Memory B cell (primary cell): ENCODE data around the gene GUSB.

Source experiments
- ATAC-seq: fragments of 150-1000 bp; cut with Tn5 transposase; 2 replicates; pipeline ENCODE4 v1.10.0; 2021; ENCODE audit warnings: low read depth, mild to moderate bottlenecking, moderate library complexity
- DNase-seq, 2 donors: peaks; one replicate each; pipeline ENCODE4 v3.0.0; 2022; ENCODE audit warnings: low spot score in 2 of 2
- H3K27ac Mint-ChIP-seq: one replicate; pipeline ENCODE4 v1.8.0; 2022; ENCODE audit warnings: mild to moderate bottlenecking, moderate library complexity, mixed read lengths
- H3K27me3 Mint-ChIP-seq: one replicate; pipeline ENCODE4 v1.8.0; 2022; ENCODE audit warnings: mixed read lengths
- H3K36me3 Mint-ChIP-seq: one replicate; pipeline ENCODE4 v1.8.0; 2022; ENCODE audit warnings: mild to moderate bottlenecking, mixed read lengths
- H3K4me1 Mint-ChIP-seq: one replicate; pipeline ENCODE4 v1.8.0; 2022; ENCODE audit warnings: mixed read lengths
- H3K4me3 Mint-ChIP-seq: one replicate; pipeline ENCODE4 v1.8.0; 2022; ENCODE audit warnings: mild to moderate bottlenecking, moderate library complexity, mixed read lengths
- H3K9me3 Mint-ChIP-seq: one replicate; pipeline ENCODE4 v1.8.0; 2022; ENCODE audit warnings: mixed read lengths

Gene GUSB

DNA sequence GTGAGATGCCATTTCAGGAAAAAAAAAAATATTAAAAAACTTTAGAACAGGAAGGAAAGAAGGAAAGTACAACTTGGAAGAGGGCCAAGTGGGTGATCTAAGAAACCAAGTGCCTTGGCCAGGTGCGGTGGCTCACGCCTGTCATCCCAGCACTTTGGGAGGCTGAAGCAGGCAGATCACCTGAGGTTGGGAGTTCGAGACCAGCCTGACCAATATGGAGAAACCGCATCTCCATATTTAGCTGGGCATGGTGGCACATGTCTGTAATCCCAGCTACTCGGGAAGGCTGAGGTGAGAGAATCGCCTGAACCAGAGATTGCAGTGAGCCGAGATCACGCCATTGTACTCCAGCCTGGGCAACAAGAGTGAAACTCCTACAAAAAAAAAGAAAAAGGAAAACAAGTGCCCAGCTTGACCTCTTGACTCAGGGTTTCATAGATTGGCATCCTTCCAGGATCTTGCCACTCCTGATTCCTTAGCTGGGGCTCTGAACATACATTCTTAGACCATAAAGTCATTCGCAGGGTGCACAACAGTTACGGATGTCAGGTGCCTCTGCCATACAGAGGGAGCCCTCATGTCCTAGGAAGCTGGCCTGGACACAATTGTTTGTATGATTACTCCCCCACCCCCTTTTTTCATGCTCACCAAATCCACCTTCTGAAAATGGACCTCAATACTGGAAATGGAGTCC is 2.1 kb upstream of the GUSB start:
- peaks cover 7% of the 10 kb centered on the region for H3K4me1 Mint-ChIP-seq
- H3K9me3 Mint-ChIP-seq, result no peaks in the 10 kb centered on the region
- no peak overlapping the region for H3K4me3 Mint-ChIP-seq
- no peaks in the 10 kb centered on the region for H3K27me3 Mint-ChIP-seq
- no peak for DNase-seq
- no peak for ATAC-seq
- H3K27ac Mint-ChIP-seq, result no peak overlapping the region
- H3K36me3 Mint-ChIP-seq, result no peaks in the 10 kb centered on the region

DNA sequence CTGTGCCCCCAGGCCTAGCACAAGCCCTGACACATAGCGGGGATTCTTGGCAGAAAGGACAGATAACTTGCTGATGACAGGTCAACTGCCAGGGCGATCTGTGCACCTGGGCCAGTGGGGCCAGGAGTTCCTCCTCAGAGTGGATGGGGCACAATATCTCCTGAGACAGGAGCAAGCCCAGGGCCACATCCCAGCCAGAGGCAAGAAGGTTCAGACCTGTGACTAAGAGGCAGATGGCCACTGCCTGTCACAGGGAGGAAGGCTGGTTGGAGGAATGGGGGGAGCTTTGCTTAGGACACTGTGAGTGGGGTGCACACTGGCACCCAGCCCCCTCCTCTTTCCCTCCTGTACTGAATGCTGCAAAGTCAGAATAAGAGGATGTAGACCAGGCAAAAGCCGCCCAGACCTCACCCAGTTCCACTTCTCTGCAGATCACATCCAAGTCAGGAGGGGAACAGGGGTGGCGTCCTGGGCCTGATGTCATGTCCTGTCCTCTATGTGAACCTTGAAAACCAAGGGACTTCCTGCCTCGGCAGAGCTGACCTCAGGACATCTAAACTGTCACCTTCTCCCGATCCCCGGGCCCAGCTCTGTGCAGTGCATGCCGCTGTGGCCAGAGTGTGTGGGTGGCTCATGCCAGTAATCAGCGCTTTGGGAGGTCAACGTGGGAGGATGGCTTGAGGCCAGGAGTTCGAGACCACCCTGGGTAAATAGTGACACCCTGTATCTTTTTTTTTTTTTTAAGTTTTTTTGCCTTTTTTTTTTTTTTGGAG is 1.3 kb downstream of the GUSB start:
- Mint-ChIP-seq H3K4me3 (peak overlapping the region; percentile 79), H3K27ac (peak overlapping the region; percentile 77), H3K4me1 (peaks cover 7% of the 10 kb centered on the region), H3K27me3 (no peaks in the 10 kb centered on the region), H3K9me3 (no peaks in the 10 kb centered on the region), H3K36me3 (peaks cover 2% of the 10 kb centered on the region)
- peak; percentile 18 to 22 for DNase-seq
- ATAC-seq, result peak; percentile 58

DNA sequence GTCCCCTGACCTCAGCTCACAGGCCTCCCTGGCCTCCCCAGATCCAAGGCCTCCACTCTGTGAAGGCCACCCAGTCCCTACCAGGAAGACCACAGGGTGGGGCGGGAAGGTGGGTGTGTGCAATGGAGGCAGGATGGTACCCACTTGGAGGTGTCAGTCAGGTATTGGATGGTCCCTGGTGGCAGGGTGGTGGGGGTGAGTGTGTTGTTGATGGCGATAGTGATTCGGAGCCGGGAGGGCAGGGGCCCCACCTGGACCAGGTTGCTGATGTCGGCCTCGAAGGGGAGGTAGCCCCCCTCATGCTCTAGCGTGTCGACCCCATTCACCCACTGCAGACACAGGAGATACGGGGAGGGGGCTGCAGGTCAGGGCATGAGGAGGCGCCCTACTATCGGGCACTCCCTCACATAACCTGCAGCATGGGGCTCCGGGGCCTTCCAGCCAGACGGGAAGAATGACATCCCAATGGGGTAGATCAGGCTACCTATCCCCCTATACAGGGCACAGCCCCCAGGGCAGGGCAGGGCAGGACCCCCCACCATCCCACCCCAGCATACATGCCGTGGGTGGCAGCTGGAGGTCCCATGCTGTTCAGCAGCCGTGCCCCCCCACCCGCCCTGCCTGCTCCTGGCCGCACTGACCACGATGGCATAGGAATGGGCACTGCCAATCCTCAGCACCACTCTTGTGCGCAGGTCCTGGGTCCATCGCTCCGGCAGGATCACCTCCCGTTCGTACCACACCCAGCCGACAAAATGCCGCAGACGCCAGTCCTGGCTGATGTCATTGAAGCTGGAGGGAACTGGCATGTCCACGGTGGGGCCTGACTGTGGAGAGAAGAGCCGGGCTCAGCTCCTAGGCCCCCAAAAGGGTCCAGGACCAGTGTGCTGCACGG is 2.2 kb downstream of the GUSB start:
- Mint-ChIP-seq H3K27me3 (no peaks in the 10 kb centered on the region), H3K36me3 (peaks cover 2% of the 10 kb centered on the region), H3K4me1 (peaks cover 7% of the 10 kb centered on the region), H3K4me3 (peak overlapping the region; percentile 79), H3K9me3 (no peaks in the 10 kb centered on the region), H3K27ac (peak overlapping the region; percentile 77)
- ATAC-seq, result no peak
- DNase-seq, result no peak

DNA sequence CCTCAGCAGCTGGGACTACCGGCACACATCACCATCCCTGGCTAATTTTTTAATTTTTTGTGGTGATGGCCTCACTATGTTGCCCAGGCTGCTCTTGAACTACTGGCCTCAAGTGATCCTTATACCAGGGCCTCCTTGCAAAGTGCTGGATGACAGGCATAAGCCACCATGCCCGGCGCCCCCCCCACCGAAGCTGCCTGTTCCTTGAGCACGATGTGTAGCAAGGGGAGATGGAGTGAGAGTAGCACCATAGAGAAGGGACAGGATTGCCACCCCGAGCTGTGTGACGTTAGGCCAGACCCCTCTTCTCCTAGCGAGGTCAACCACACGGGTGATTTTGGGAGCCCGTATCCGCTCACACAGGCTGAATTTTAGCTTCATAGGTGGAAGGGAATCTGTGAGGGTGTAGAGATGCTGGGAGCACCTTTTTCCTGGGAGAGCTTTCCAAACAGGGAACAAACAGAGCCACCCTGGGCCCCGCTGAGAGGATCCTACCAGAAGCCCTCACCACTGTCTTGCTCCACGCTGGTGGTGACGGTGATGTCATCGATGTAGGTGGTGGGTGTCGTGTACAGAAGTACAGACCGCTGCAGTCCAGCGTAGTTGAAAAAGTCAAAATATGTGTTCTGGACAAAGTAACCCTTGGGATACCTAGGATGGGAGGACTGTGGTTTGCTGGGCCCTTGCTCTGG is 3.0 kb downstream of the GUSB start:
- H3K27ac Mint-ChIP-seq, result peak overlapping the region; percentile 20

DNA sequence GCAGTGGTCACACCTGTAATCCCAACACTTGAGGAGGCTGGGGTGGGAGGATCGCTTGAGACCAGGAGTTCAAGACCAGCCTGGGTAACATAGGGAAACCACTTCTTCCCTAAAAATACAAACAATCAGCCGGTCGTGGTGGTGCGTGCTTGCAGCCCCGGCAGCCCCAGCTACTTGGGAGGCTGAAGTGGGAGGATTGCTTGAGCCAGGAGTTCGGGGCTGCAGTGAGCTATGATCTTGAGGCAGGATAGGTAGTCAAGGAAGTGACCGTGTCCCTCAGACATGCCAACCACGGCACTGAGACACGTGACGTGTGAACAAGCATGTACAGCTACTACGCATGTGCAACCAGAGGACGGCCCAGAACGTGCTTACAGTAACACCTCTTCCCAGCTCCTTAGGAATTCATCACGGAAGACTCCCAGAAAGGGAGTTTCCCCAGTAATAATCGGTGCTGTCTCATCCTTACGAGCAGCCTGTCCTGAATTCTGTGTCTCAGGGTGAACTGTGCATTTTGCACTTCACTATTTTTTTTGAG is 5.3 kb downstream of the GUSB start:
- Mint-ChIP-seq H3K27me3 (no peaks in the 10 kb centered on the region), H3K4me3 (no peak overlapping the region), H3K27ac (no peak overlapping the region), H3K36me3 (peaks cover 14% of the 10 kb centered on the region), H3K9me3 (no peaks in the 10 kb centered on the region), H3K4me1 (peaks cover 7% of the 10 kb centered on the region)
- no peak for DNase-seq
- ATAC-seq, result no peak

More for the DNA sequence above, 3.0 kb downstream of the GUSB start:
- Mint-ChIP-seq H3K4me3 (peak overlapping the region; percentile 11), H3K36me3 (peaks cover 6% of the 10 kb centered on the region), H3K9me3 (no peaks in the 10 kb centered on the region), H3K4me1 (peaks cover 7% of the 10 kb centered on the region), H3K27me3 (no peaks in the 10 kb centered on the region)
- DNase-seq, result no peak
- ATAC-seq, result no peak

DNA sequence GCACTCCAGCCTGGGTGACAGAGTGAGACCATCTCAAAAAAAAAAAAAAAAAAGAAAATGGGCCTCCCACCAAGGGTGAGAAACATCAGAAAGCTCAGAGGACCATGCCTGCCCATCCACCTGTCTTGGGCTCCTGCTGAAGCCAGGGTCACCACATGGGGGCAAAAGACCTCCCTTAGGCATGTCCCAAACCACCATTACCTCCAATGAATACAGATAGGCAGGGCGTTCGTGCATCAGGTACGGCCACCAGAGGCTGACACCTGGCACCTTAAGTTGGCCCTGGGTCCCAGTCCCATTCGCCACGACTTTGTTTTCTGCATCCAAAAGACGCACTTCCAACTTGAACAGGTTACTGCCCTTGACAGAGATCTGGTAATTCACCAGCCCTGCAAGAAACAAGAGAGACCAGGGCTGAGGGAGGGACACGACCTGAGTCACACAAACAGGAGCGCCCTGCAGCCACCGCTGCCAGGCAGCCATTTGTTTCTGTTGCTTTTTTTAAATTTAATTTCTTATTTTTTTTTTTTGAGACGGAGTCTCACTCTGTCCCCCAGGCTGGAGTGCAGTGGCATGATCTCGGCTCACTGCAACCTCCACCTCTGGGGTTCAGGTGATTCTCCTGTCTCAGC is 6.1 kb downstream of the GUSB start:
- Mint-ChIP-seq H3K27ac (no peak overlapping the region), H3K4me1 (peaks cover 6% of the 10 kb centered on the region), H3K9me3 (no peaks in the 10 kb centered on the region), H3K27me3 (no peaks in the 10 kb centered on the region), H3K36me3 (peaks cover 17% of the 10 kb centered on the region), H3K4me3 (no peak overlapping the region)
- ATAC-seq, result no peak
- no peak for DNase-seq

DNA sequence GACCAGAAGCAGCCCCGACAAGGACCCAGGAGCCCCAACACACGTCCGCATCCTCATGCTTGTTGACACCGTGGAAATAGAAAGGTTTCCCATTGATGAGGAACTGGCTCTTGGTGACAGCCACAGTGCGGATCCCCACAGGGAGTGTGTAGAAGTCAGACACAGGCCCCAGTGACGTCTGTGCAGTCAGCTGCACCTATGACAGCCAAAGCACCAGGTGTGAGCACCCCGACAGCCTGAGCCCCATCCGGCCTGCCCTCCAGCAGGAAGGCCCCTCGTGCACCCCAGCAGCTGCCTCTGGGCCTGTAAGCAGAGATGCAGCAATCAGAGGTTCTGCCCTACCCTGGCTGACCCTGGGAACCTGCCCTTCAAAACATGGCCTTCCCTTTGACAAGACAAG is 7.1 kb downstream of the GUSB start:
- H3K36me3 Mint-ChIP-seq, result peaks cover 18% of the 10 kb centered on the region
- H3K4me3 Mint-ChIP-seq, result no peak overlapping the region
- H3K9me3 Mint-ChIP-seq, result no peaks in the 10 kb centered on the region
- no peak for DNase-seq
- no peaks in the 10 kb centered on the region for H3K27me3 Mint-ChIP-seq
- ATAC-seq, result peak; percentile 74
- H3K27ac Mint-ChIP-seq, result peak overlapping the region; percentile 50
- no peaks in the 10 kb centered on the region for H3K4me1 Mint-ChIP-seq

DNA sequence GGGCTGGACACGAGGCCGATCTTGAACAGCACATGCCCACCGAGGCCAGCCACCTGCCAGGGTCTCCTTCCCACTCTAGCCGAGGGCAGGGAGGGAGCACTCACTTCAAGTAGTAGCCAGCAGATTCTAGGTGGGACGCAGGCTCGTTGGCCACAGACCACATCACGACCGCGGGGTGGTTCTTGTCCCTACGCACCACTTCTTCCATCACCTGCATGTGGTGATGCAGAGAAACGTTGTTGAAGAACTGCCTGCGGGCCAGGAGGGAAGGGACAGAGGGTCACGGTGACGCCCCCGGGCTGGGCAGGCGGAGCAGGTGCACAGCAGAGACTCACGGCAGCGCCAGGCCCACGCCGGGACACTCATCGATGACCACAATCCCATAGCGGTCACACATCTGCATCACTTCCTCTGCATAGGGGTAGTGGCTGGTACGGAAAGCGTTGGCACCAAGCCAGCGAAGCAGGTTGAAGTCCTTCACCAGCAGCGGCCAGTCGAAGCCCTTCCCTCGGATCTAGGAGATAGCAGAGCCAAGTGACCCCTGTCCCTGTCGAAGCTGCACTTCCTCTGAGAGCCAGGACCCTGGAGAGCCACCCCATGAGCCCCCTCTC is 7.7 kb downstream of the GUSB start:
- Mint-ChIP-seq H3K4me3 (no peak overlapping the region), H3K9me3 (no peaks in the 10 kb centered on the region), H3K27ac (peak overlapping the region; percentile 50), H3K36me3 (peaks cover 20% of the 10 kb centered on the region), H3K27me3 (no peaks in the 10 kb centered on the region), H3K4me1 (no peaks in the 10 kb centered on the region)
- DNase-seq (no peak), ATAC-seq (peak; percentile 56)

DNA sequence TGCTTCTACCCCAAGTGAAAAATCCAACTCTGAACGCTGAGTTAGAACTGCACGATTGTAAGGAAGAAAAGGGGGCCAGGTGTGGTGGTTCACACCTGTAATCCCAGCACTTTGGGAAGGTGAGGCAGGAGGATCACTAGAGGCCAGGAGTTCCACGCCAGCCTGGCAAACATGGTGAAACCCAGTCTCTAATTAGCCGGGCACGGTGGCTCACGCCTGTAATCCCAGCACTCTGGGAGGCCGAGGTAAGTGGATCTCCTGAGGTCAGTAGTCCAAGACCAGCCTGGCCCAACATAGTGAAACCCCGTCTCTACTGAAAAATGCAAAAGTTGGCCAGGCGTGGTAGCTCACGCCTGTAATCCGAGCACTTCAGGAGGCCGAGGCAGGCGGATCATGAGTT is 9.0 kb downstream of the GUSB start:
- Mint-ChIP-seq H3K9me3 (no peaks in the 10 kb centered on the region), H3K4me1 (no peaks in the 10 kb centered on the region), H3K36me3 (peaks cover 19% of the 10 kb centered on the region), H3K27ac (no peak overlapping the region), H3K27me3 (no peaks in the 10 kb centered on the region), H3K4me3 (no peak overlapping the region)
- ATAC-seq (no peak), DNase-seq (no peak)

DNA sequence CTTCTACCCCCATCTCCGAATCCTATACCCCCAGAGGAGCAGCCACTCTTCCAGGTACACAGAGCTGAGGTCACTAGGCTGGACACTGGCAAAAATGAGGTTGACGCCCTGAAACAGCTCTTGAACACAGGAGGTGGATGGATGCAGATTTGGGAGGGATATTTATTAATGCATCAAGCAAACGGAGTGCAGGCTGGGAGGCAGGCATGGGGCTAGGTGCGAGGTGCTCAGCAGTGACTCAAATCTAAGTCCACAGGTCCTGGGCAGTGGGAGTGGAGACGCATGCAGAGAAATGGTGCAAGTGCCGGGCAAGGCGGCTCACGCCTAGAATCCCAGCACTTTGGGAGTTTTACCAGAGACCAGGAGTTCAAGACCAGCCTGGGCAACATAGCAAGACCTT is 11.0 kb downstream of the GUSB start:
- no peaks in the 10 kb centered on the region for H3K27me3 Mint-ChIP-seq
- H3K27ac Mint-ChIP-seq, result no peak overlapping the region
- H3K36me3 Mint-ChIP-seq, result peaks cover 31% of the 10 kb centered on the region
- no peaks in the 10 kb centered on the region for H3K9me3 Mint-ChIP-seq
- ATAC-seq (no peak), DNase-seq (no peak)
- H3K4me1 Mint-ChIP-seq, result no peaks in the 10 kb centered on the region
- H3K4me3 Mint-ChIP-seq, result no peak overlapping the region

DNA sequence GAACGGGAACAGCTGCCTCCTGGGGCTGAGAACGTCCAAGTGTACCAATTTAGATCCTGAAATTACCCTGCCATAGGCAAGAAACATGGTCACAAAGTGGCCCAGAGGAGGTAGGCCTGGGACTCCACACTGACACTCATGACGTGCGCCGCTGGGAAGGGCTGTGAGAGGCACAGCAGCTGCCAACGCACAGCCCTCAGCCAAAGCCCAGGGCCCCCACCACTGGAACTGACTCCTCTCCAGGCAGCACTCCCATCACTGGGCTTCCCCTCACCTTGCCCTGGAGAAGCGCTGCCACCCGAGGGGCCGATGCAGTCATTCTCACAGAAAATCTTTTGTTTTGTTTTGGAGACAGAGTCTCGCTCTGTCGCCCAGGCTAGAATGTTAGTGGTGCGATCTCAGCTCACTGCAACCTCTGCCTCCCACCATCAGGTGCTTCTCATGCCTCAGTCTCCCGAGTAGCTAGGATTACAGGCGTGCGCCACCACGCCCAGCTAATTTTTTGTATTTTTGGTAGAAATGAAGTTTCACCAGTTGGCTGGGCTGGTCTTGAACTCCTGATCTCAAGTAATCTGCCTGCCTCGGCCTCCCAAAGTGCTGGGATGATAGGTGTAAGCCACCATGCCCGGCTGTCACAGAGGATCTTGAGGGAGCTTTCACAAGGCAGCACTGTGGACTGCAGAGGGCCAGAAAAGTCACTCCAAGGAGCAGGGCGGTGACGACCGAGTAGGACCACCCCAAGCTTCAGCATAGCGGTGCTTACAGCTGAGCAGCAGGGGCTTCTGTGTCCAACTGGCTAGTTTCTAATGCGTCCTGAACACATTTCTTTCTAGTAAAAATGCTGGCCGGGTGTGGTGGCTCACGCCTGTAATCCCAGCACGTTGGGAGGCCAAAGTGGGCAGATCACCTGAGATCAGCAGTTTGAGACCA is 13.5 kb downstream of the GUSB start:
- no peaks in the 10 kb centered on the region for H3K4me1 Mint-ChIP-seq
- DNase-seq (no peak), ATAC-seq (no peak)
- no peak overlapping the region for H3K4me3 Mint-ChIP-seq
- H3K27ac Mint-ChIP-seq, result peak overlapping the region; percentile 24
- H3K27me3 Mint-ChIP-seq, result no peaks in the 10 kb centered on the region
- H3K9me3 Mint-ChIP-seq, result no peaks in the 10 kb centered on the region
- peaks cover 32% of the 10 kb centered on the region for H3K36me3 Mint-ChIP-seq
